Measurements from ENCODE around the gene CHD2.

GRCh38 chr15:92920595-92921161, 20.6 kb downstream of the CHD2 start:
- TF ChIP-seq CTCF (IDR thresholded peaks at IDR 0.05; ENCODE audit: insufficient read depth, low read depth, low read length): no peak
- TF ChIP-seq EZH2 (IDR thresholded peaks at IDR 0.05; ENCODE audit: insufficient read depth, low read length): no peak

All from astrocyte (in vitro differentiated cells and primary cell).